Neural cell (in vitro differentiated cells): ENCODE data around the gene ANKRD13B. TPM values are rescaled to one million over a fixed set of nuclear protein-coding genes. Genes with fewer than 3 reads are reported as not detected.

ENCODE experiments used
- H2AFZ ChIP-seq: fragments of 200-600, 300-800 bp; sonication (generic), shearing (Covaris generic); 2 replicates; pipeline ENCODE4 v1.6.0; 2014; ENCODE audit warnings: low read depth, mild to moderate bottlenecking, antibody characterized with exemption, low read length, moderate library complexity
- H3F3A ChIP-seq: fragments of 200-600 bp; shearing (Covaris generic); 2 replicates; pipeline ENCODE4 v1.6.1; 2016; ENCODE audit warnings: mild to moderate bottlenecking, moderate library complexity, mixed read lengths, antibody characterized with exemption, low read length; ENCODE audit not compliant: insufficient read depth, poor library complexity, severe bottlenecking
- H3K27ac ChIP-seq: fragments of 200-600, 300-800 bp; sonication (generic), shearing (Covaris generic); 2 replicates; pipeline ENCODE4 v1.5.1; 2014; ENCODE audit warnings: mild to moderate bottlenecking, low read length, moderate library complexity
- H3K27me3 ChIP-seq: fragments of 300-800, 200-600 bp; sonication (generic), shearing (Covaris generic); 2 replicates; pipeline ENCODE4 v1.6.0; 2014; ENCODE audit warnings: mild to moderate bottlenecking, low read depth, low read length, moderate library complexity; ENCODE audit not compliant: insufficient read depth
- H3K36me3 ChIP-seq: fragments of 300-800, 200-600 bp; sonication (generic), shearing (Covaris generic); 2 replicates; pipeline ENCODE4 v1.5.1; 2014; ENCODE audit warnings: mild to moderate bottlenecking, antibody characterized with exemption, low read length, moderate library complexity; ENCODE audit not compliant: insufficient read depth
- H3K4me2 ChIP-seq: fragments of 300-800, 200-600 bp; sonication (generic), shearing (Covaris generic); 2 replicates; pipeline ENCODE4 v1.6.0; 2014; ENCODE audit warnings: mild to moderate bottlenecking, low read length
- H3K4me3 ChIP-seq: fragments of 300-800, 200-600 bp; sonication (generic), shearing (Covaris generic); 2 replicates; pipeline ENCODE4 v1.5.1; 2014; ENCODE audit warnings: mild to moderate bottlenecking, low read length, moderate library complexity
- H3K79me2 ChIP-seq: fragments of 200-600 bp; shearing (Covaris generic); replicated peaks from 2 replicates; pipeline ENCODE4 v1.6.0; 2014; ENCODE audit warnings: mild to moderate bottlenecking, low read length, moderate library complexity; ENCODE audit not compliant: insufficient read depth
- H3K9ac ChIP-seq: fragments of 300-800, 200-600 bp; sonication (generic), shearing (Covaris generic); 2 replicates; pipeline ENCODE4 v1.6.1; 2016; ENCODE audit warnings: mild to moderate bottlenecking, low read length, mixed read lengths
- H3K9me2 ChIP-seq: fragments of 200-600 bp; shearing (Covaris generic); 2 replicates; pipeline ENCODE4 v1.6.1; 2016; ENCODE audit warnings: mild to moderate bottlenecking, low read length, mixed read lengths; ENCODE audit not compliant: insufficient read depth
- H3K9me3 ChIP-seq: fragments of 200-600, 300-800 bp; sonication (generic), shearing (Covaris generic); 2 replicates; pipeline ENCODE4 v1.6.1; 2016; ENCODE audit warnings: mild to moderate bottlenecking, mixed run types, low read length, moderate library complexity, mixed read lengths
- H4K20me1 ChIP-seq: fragments of 200-600 bp; shearing (Covaris generic); 2 replicates; pipeline ENCODE4 v1.6.1; 2016; ENCODE audit warnings: mild to moderate bottlenecking, mixed run types; ENCODE audit not compliant: insufficient read depth
- CTCF ChIP-seq: fragments of 450-650 bp; IDR thresholded peaks from 2 replicates; pipeline ENCODE4 v1.5.1; 2014; ENCODE audit warnings: antibody characterized with exemption, mild to moderate bottlenecking, moderate library complexity; ENCODE audit not compliant: poor library complexity, severe bottlenecking
- EP300 ChIP-seq: fragments of 450-650 bp; conservative IDR thresholded peaks from 2 replicates; pipeline ENCODE4 v1.6.1; 2014; ENCODE audit warnings: antibody characterized with exemption, mild to moderate bottlenecking, moderate library complexity; ENCODE audit not compliant: poor library complexity, severe bottlenecking
- EZH2 ChIP-seq: fragments of 200-600, 300-800 bp; shearing (Covaris generic), sonication (generic); IDR thresholded peaks from 2 replicates; pipeline ENCODE4 v1.6.1; 2014; ENCODE audit warnings: antibody characterized with exemption, low read length, borderline replicate concordance, mild to moderate bottlenecking; ENCODE audit not compliant: insufficient read depth, poor library complexity, severe bottlenecking
- MXI1 ChIP-seq: fragments of 450-650 bp; conservative IDR thresholded peaks from 2 replicates; pipeline ENCODE4 v1.6.1; 2014; ENCODE audit warnings: antibody characterized with exemption, mild to moderate bottlenecking; ENCODE audit not compliant: poor library complexity, severe bottlenecking
- POLR2AphosphoS5 ChIP-seq: IDR thresholded peaks from 2 replicates; pipeline ENCODE4 v1.6.1; 2012
- RAD21 ChIP-seq: fragments of 450-650 bp; conservative IDR thresholded peaks from 2 replicates; pipeline ENCODE4 v1.6.1; 2014; ENCODE audit warnings: antibody characterized with exemption, mild to moderate bottlenecking, moderate library complexity
- REST ChIP-seq: IDR thresholded peaks from 2 replicates; pipeline ENCODE4 v1.6.1; 2012; ENCODE audit warnings: borderline replicate concordance
- SMC3 ChIP-seq: fragments of 450-650 bp; conservative IDR thresholded peaks from 2 replicates; pipeline ENCODE4 v1.6.1; 2014; ENCODE audit warnings: antibody characterized with exemption, mild to moderate bottlenecking, moderate library complexity; ENCODE audit not compliant: poor library complexity
- TAF1 ChIP-seq: IDR thresholded peaks from 2 replicates; pipeline ENCODE4 v1.6.1; 2012; ENCODE audit warnings: low read depth
- polyA plus RNA-seq: library from polyadenylated mRNA; depleted of rRNA; stranded (reverse); fragments of >200 nt; gene quantifications from 2 replicates; pipeline ENCODE4 v1.2.3, GENCODE V29; 2014

ANKRD13B gene
- polyA plus RNA-seq, 1 donor from 2014 or later: 35.0 TPM

- H2AFZ ChIP-seq: no peak overlapping the region
- H3K9me2 ChIP-seq: no peaks in the 10 kb centered on the region
- no peaks in the 10 kb centered on the region for H3K36me3 ChIP-seq
- H3K4me2 ChIP-seq: no peak overlapping the region
- TF ChIP-seq POLR2AphosphoS5: no peak
- TF ChIP-seq CTCF: no peak
- no peak for TF ChIP-seq EZH2
- TF ChIP-seq SMC3: no peak
- TF ChIP-seq MXI1: no peak
- no peak for TF ChIP-seq REST
- no peak for TF ChIP-seq RAD21
- no peak for TF ChIP-seq TAF1
- TF ChIP-seq EP300: no peak
- no peak overlapping the region for H3K4me3 ChIP-seq
- no peaks in the 10 kb centered on the region for H3K79me2 ChIP-seq
- no peak overlapping the region for H3K27ac ChIP-seq
- H3F3A ChIP-seq: no peaks in the 10 kb centered on the region
- H3K27me3 ChIP-seq: peaks cover 21% of the 10 kb centered on the region
- no peaks in the 10 kb centered on the region for H4K20me1 ChIP-seq
- no peaks in the 10 kb centered on the region for H3K9me3 ChIP-seq
- no peak overlapping the region for H3K9ac ChIP-seq
Measured at GRCh38 chr17:29624586-29624985, 31.7 kb downstream of the ANKRD13B start.

GRCh38 chr17:29625037-29625750, 32.3 kb downstream of the ANKRD13B start:
- no peak overlapping the region for H3K4me2 ChIP-seq
- H3K9ac ChIP-seq: no peak overlapping the region
- H3K27ac ChIP-seq: no peak overlapping the region

More at GRCh38 chr17:29625037-29625750, 32.3 kb downstream of the ANKRD13B start:
- no peaks in the 10 kb centered on the region for H3K79me2 ChIP-seq
- H3K36me3 ChIP-seq: no peaks in the 10 kb centered on the region
- no peaks in the 10 kb centered on the region for H3K9me3 ChIP-seq
- no peak overlapping the region for H2AFZ ChIP-seq
- H4K20me1 ChIP-seq: no peaks in the 10 kb centered on the region
- peaks cover 19% of the 10 kb centered on the region for H3K27me3 ChIP-seq
- no peaks in the 10 kb centered on the region for H3F3A ChIP-seq
- no peaks in the 10 kb centered on the region for H3K9me2 ChIP-seq
- H3K4me3 ChIP-seq: no peak overlapping the region
- TF ChIP-seq TAF1 (no peak), EZH2 (no peak), REST (no peak), MXI1 (no peak), EP300 (no peak), POLR2AphosphoS5 (no peak), RAD21 (no peak), CTCF (no peak), SMC3 (no peak)
